OCI-LY1 (cell line): ENCODE data around the gene SLC17A2.

Source experiments
- H2AFZ ChIP-seq: fragments of 200-600 bp; sonication (generic), shearing (Covaris generic); 2 replicates; pipeline ENCODE4 v1.6.0; 2014; ENCODE audit warnings: antibody characterized with exemption, mild to moderate bottlenecking, low read length
- H3F3A ChIP-seq: fragments of 200-600 bp; sonication (generic), shearing (Covaris generic); 2 replicates; pipeline ENCODE4 v1.6.0; 2014; ENCODE audit warnings: mild to moderate bottlenecking, antibody characterized with exemption, low read length, moderate library complexity; ENCODE audit not compliant: insufficient read depth
- H3K27ac ChIP-seq: fragments of 200-600 bp; sonication (generic); 2 replicates; pipeline ENCODE4 v1.5.1; 2014; ENCODE audit warnings: low read length, mixed run types, mild to moderate bottlenecking, low read depth; ENCODE audit not compliant: poor library complexity, severe bottlenecking
- H3K27me3 ChIP-seq: fragments of 200-600 bp; sonication (generic); 2 replicates; pipeline ENCODE4 v1.6.0; 2014; ENCODE audit warnings: antibody characterized with exemption, mild to moderate bottlenecking, low read length, moderate library complexity; ENCODE audit not compliant: insufficient read depth
- H3K36me3 ChIP-seq: fragments of 200-600 bp; sonication (generic); 2 replicates; pipeline ENCODE4 v1.6.1; 2014; ENCODE audit warnings: mild to moderate bottlenecking, antibody characterized with exemption, low read length, moderate library complexity, mixed read lengths; ENCODE audit not compliant: insufficient read depth
- H3K4me1 ChIP-seq: fragments of 200-600 bp; sonication (generic); 2 replicates; pipeline ENCODE4 v1.5.1; 2014; ENCODE audit warnings: mild to moderate bottlenecking, low read length, moderate library complexity; ENCODE audit not compliant: insufficient read depth, severe bottlenecking
- H3K4me2 ChIP-seq: fragments of 200-600 bp; sonication (generic), shearing (Covaris generic); 2 replicates; pipeline ENCODE4 v1.6.1; 2014; ENCODE audit warnings: low read length
- H3K4me3 ChIP-seq: fragments of 200-600 bp; sonication (generic); 2 replicates; pipeline ENCODE4 v1.5.1; 2014; ENCODE audit warnings: low read length, low read depth, mild to moderate bottlenecking, mixed read lengths; ENCODE audit not compliant: poor library complexity, severe bottlenecking
- H3K79me2 ChIP-seq: fragments of 200-600 bp; shearing (Covaris generic); 2 replicates; pipeline ENCODE4 v1.6.1; 2016; ENCODE audit warnings: mixed run types, low read length, mixed read lengths; ENCODE audit not compliant: insufficient read depth
- H3K9ac ChIP-seq: fragments of 200-600 bp; sonication (generic), shearing (Covaris generic); 2 replicates; pipeline ENCODE4 v1.6.1; 2014; ENCODE audit warnings: mild to moderate bottlenecking, low read length, mixed read lengths
- H3K9me2 ChIP-seq: fragments of 200-600 bp; sonication (generic), shearing (Covaris generic); 2 replicates; pipeline ENCODE4 v1.6.1; 2014; ENCODE audit warnings: low read depth, mild to moderate bottlenecking, low read length, mixed read lengths
- H3K9me3 ChIP-seq: fragments of 200-600 bp; shearing (Covaris generic); 2 replicates; pipeline ENCODE4 v1.6.1; 2014; ENCODE audit warnings: low read length, mixed read lengths
- H4K20me1 ChIP-seq: fragments of 200-600 bp; sonication (generic), shearing (Covaris generic); 2 replicates; pipeline ENCODE4 v1.6.0; 2016; ENCODE audit warnings: mild to moderate bottlenecking, low read length; ENCODE audit not compliant: insufficient read depth
- EZH2 ChIP-seq: fragments of 200-600 bp; sonication (generic), shearing (Covaris generic); IDR thresholded peaks from 2 replicates; pipeline ENCODE4 v1.8.0; 2017; ENCODE audit warnings: borderline replicate concordance, mixed run types, mild to moderate bottlenecking, antibody characterized with exemption, low read length, moderate library complexity, mixed read lengths
- TF ChIP-seq, protein P1 (sequence below): fragments of 200-600 bp; sonication (generic), shearing (Covaris generic); IDR thresholded peaks from 2 replicates; pipeline ENCODE4 v1.5.1; 2017; ENCODE audit warnings: mild to moderate bottlenecking, antibody characterized with exemption, low read length, moderate library complexity, mixed read lengths

Gene SLC17A2

GRCh38 chr6:25925876-25926275 lies 4.6 kb downstream of the SLC17A2 start:
- Histone ChIP-seq H3K4me3 (no peak overlapping the region), H3K27ac (no peak overlapping the region), H3K4me2 (no peak overlapping the region)

GRCh38 chr6:25922301-25922700 lies 8.2 kb downstream of the SLC17A2 start:
- Histone ChIP-seq H3K79me2 (no peaks in the 10 kb centered on the region), H3K27me3 (no peaks in the 10 kb centered on the region), H3K4me3 (no peak overlapping the region), H3F3A (no peaks in the 10 kb centered on the region), H3K9ac (no peak overlapping the region), H3K9me3 (no peaks in the 10 kb centered on the region), H3K36me3 (no peaks in the 10 kb centered on the region), H3K9me2 (no peaks in the 10 kb centered on the region), H3K27ac (no peak overlapping the region), H3K4me1 (no peaks in the 10 kb centered on the region), H2AFZ (no peak overlapping the region), H4K20me1 (no peaks in the 10 kb centered on the region), H3K4me2 (no peak overlapping the region)
- TF ChIP-seq, protein P1, sequence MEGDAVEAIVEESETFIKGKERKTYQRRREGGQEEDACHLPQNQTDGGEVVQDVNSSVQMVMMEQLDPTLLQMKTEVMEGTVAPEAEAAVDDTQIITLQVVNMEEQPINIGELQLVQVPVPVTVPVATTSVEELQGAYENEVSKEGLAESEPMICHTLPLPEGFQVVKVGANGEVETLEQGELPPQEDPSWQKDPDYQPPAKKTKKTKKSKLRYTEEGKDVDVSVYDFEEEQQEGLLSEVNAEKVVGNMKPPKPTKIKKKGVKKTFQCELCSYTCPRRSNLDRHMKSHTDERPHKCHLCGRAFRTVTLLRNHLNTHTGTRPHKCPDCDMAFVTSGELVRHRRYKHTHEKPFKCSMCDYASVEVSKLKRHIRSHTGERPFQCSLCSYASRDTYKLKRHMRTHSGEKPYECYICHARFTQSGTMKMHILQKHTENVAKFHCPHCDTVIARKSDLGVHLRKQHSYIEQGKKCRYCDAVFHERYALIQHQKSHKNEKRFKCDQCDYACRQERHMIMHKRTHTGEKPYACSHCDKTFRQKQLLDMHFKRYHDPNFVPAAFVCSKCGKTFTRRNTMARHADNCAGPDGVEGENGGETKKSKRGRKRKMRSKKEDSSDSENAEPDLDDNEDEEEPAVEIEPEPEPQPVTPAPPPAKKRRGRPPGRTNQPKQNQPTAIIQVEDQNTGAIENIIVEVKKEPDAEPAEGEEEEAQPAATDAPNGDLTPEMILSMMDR, result no peak
- TF ChIP-seq EZH2, result no peak

More at GRCh38 chr6:25925876-25926275, 4.6 kb downstream of the SLC17A2 start:
- Histone ChIP-seq H3K9me2 (no peaks in the 10 kb centered on the region), H3K27me3 (no peaks in the 10 kb centered on the region), H3F3A (no peaks in the 10 kb centered on the region), H3K9ac (no peak overlapping the region), H4K20me1 (no peaks in the 10 kb centered on the region), H2AFZ (no peak overlapping the region), H3K9me3 (no peaks in the 10 kb centered on the region), H3K36me3 (no peaks in the 10 kb centered on the region), H3K4me1 (no peaks in the 10 kb centered on the region), H3K79me2 (no peaks in the 10 kb centered on the region)
- TF ChIP-seq EZH2, result no peak
- TF ChIP-seq, protein P1, result no peak

DNA sequence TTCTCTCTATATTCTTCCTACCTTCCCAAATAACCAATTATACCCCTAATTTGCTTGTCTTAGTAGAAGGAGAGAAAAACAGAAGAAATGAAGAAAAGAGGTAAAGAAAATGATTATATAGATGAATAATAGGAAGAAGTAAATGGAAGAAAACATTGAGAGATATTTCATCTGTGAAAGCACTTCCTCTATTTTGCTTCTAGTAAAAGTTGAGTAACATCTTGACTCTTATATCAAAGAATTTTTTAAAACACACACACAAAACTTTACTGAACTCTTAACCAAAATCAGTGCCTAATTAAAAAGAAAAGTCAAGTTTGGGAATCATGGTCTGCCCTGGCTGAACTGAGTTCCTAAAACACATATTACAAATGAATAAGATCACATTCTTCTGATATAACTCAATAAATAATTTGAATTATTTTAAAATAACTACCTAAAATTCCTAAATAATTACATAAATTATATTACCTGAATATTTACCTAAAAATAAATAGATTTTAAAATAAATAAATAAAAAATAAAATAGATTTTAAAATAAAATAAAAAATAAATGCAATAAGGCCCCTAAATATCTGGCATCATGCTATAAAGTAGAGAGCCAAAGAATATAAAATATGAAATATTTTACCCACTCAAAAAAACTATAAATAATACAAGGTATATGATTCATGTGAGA lies 8.8 kb downstream of the SLC17A2 start:
- H3K9me3 ChIP-seq, result no peaks in the 10 kb centered on the region
- TF ChIP-seq, protein P1, result no peak
- TF ChIP-seq EZH2, result no peak
- no peak overlapping the region for H3K9ac ChIP-seq
- no peaks in the 10 kb centered on the region for H4K20me1 ChIP-seq
- no peaks in the 10 kb centered on the region for H3K4me1 ChIP-seq
- H3F3A ChIP-seq, result no peaks in the 10 kb centered on the region
- H3K4me2 ChIP-seq, result no peak overlapping the region
- H3K79me2 ChIP-seq, result no peaks in the 10 kb centered on the region
- no peak overlapping the region for H3K27ac ChIP-seq
- H3K36me3 ChIP-seq, result no peaks in the 10 kb centered on the region
- H3K9me2 ChIP-seq, result no peaks in the 10 kb centered on the region
- H2AFZ ChIP-seq, result no peak overlapping the region
- no peak overlapping the region for H3K4me3 ChIP-seq
- no peaks in the 10 kb centered on the region; the same call in 1 of the 2 replicates for H3K27me3 ChIP-seq
